ENCODE measurements around the gene ADK. TPM values are rescaled to one million over a fixed set of nuclear protein-coding genes. Genes with fewer than 3 reads are reported as not detected.

Gene ADK
- total RNA-seq, 6 experiments from 2014 or later = 54.2 to 92.5 (median 63.5) TPM

DNA sequence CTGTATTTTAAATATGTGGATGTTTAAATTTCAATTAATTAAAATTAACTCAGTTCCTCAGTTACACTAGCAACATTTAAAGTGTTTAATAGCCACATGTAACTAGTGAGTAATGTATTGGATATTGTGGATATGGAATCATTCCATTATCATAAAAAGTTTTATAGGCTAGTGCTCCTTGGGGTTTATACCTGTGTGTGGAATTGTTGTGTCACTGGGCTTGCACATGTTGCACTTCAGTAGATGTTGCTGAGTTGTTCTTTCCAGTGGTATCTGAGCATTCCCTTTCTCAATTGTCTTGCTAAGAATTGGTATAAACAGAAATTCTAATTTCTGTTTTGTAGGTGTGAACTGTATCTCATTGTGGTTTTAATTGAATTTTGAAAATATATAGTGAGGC lies 113.0 kb downstream of the ADK start:
- intact Hi-C loops (cut with DNase I) = no loop called here

GRCh38 chr10:74272288-74272687 lies 121.3 kb downstream of the ADK start:
- Histone ChIP-seq H3K4me1 (no peaks in the 10 kb centered on the region), H3K4me3 (no peak overlapping the region), H3K36me3 (no peaks in the 10 kb centered on the region), H3K27ac (no peak overlapping the region), H3K27me3 (no peaks in the 10 kb centered on the region), H3K9me3 (no peaks in the 10 kb centered on the region)
- TF ChIP-seq POLR2A (IDR thresholded peaks at IDR 0.05) (no peak), CTCF (IDR thresholded peaks at IDR 0.05) (no peak)
- DNase-seq (no peak), ATAC-seq (no peak)
- WGBS (ENCODE audit: insufficient coverage, low coverage, low lambda C conversion rate, missing lambda C conversion rate) = 100% methylated on average over 1 of the region's 3 CpGs
- intact Hi-C loops (cut with DNase I) = no loop called here

More for the DNA sequence above, 113.0 kb downstream of the ADK start:
- H3K4me3 ChIP-seq = no peak overlapping the region
- no peak overlapping the region for H3K27ac ChIP-seq
- no peak for ATAC-seq
- no peaks in the 10 kb centered on the region for H3K27me3 ChIP-seq
- no peak for DNase-seq
- no peaks in the 10 kb centered on the region for H3K36me3 ChIP-seq
- H3K4me1 ChIP-seq = no peaks in the 10 kb centered on the region
- TF ChIP-seq CTCF (IDR thresholded peaks at IDR 0.05) (no peak), POLR2A (IDR thresholded peaks at IDR 0.05) (no peak)
- no peaks in the 10 kb centered on the region for H3K9me3 ChIP-seq

GRCh38 chr10:74275755-74276290 lies 124.8 kb downstream of the ADK start:
- no peaks in the 10 kb centered on the region for H3K4me1 ChIP-seq
- H3K27me3 ChIP-seq = no peaks in the 10 kb centered on the region
- H3K4me3 ChIP-seq = no peak overlapping the region
- H3K9me3 ChIP-seq = no peaks in the 10 kb centered on the region
- ATAC-seq (no peak), DNase-seq (no peak)
- TF ChIP-seq CTCF (IDR thresholded peaks at IDR 0.05) = no peak
- TF ChIP-seq POLR2A (IDR thresholded peaks at IDR 0.05) = no peak
- intact Hi-C loops (cut with DNase I) = no loop called here
- H3K36me3 ChIP-seq = no peaks in the 10 kb centered on the region
- no peak overlapping the region for H3K27ac ChIP-seq
- 93% methylated on average over 6 of the region's 6 CpGs for WGBS (ENCODE audit: insufficient coverage, low coverage, low lambda C conversion rate, missing lambda C conversion rate)

GRCh38 chr10:74276416-74276815 lies 125.4 kb downstream of the ADK start:
- no peaks in the 10 kb centered on the region for H3K4me1 ChIP-seq
- no peak overlapping the region for H3K4me3 ChIP-seq
- no peak for DNase-seq
- TF ChIP-seq CTCF (IDR thresholded peaks at IDR 0.05) (no peak), POLR2A (IDR thresholded peaks at IDR 0.05) (no peak)
- H3K27ac ChIP-seq = no peak overlapping the region
- intact Hi-C loops (cut with DNase I) = no loop called here
- no peaks in the 10 kb centered on the region for H3K27me3 ChIP-seq
- no peak for ATAC-seq
- H3K36me3 ChIP-seq = no peaks in the 10 kb centered on the region
- H3K9me3 ChIP-seq = no peaks in the 10 kb centered on the region

All from right lobe of liver (tissue), 6 donors.